ENCODE data around the gene CNN3.

- TF ChIP-seq CTCF (IDR thresholded peaks at IDR 0.05) (no peak), POLR2A (IDR thresholded peaks at IDR 0.05) (no peak)
These were observed 32.3 kb downstream of the CNN3 start for GRCh38 chr1:94894630-94895029.

All from body of pancreas (tissue), 4 donors.